ENCODE data around the gene GRIK4.

Gene GRIK4

GRCh38 chr11:120835601-120836228 is 324.2 kb downstream of the GRIK4 start:
- no peak overlapping the region for H3K27ac Mint-ChIP-seq
- DNase-seq = peak; percentile 16
- peak; percentile 54 to 85 for ATAC-seq (replicated peaks)
- no peaks in the 10 kb centered on the region for H3K9me3 Mint-ChIP-seq
- H3K36me3 Mint-ChIP-seq = no peaks in the 10 kb centered on the region
- H3K4me3 Mint-ChIP-seq = no peak overlapping the region
- H3K4me1 Mint-ChIP-seq = peaks cover 13 to 15% of the 10 kb centered on the region in 2 donors
- peaks cover 6 to 17% of the 10 kb centered on the region in 2 donors for H3K27me3 Mint-ChIP-seq

- Mint-ChIP-seq H3K36me3 (no peaks in the 10 kb centered on the region), H3K27ac (no peak overlapping the region), H3K27me3 (peaks cover 6 to 17% of the 10 kb centered on the region in 2 donors), H3K4me1 (peaks cover 13 to 14% of the 10 kb centered on the region in 2 donors), H3K4me3 (no peak overlapping the region), H3K9me3 (peaks cover 0 to 2% of the 10 kb centered on the region in 2 donors)
- DNase-seq (no peak), ATAC-seq (replicated peaks) (no peak)
These were observed 326.1 kb downstream of the GRIK4 start for GRCh38 chr11:120837696-120838095.

GRCh38 chr11:120839201-120839600 is 327.7 kb downstream of the GRIK4 start:
- Mint-ChIP-seq H3K4me1 (peaks cover 13 to 14% of the 10 kb centered on the region in 2 donors), H3K27me3 (peaks cover 0 to 13% of the 10 kb centered on the region in 2 donors), H3K9me3 (peaks cover 0 to 2% of the 10 kb centered on the region in 2 donors), H3K36me3 (no peaks in the 10 kb centered on the region), H3K4me3 (no peak overlapping the region), H3K27ac (no peak overlapping the region)
- DNase-seq (no peak), ATAC-seq (replicated peaks) (no peak)

- Mint-ChIP-seq H3K27ac (peak overlapping the region; percentile 9), H3K27me3 (peaks cover 0 to 13% of the 10 kb centered on the region in 2 donors), H3K36me3 (no peaks in the 10 kb centered on the region), H3K4me1 (peaks cover 13 to 14% of the 10 kb centered on the region in 2 donors), H3K9me3 (peaks cover 0 to 2% of the 10 kb centered on the region in 2 donors), H3K4me3 (no peak overlapping the region)
- ATAC-seq (replicated peaks) (peak; percentile 69 to 73), DNase-seq (peak; percentile 6)
These were observed 328.4 kb downstream of the GRIK4 start for GRCh38 chr11:120839846-120840402.

- ATAC-seq (replicated peaks) (no peak), DNase-seq (no peak)
- H3K4me3 Mint-ChIP-seq = no peak overlapping the region
- peaks cover 0 to 2% of the 10 kb centered on the region in 2 donors for H3K9me3 Mint-ChIP-seq
- H3K27me3 Mint-ChIP-seq = peaks cover 0 to 10% of the 10 kb centered on the region in 2 donors
- H3K27ac Mint-ChIP-seq = no peak overlapping the region
- peaks cover 11 to 13% of the 10 kb centered on the region in 2 donors for H3K4me1 Mint-ChIP-seq
- no peaks in the 10 kb centered on the region for H3K36me3 Mint-ChIP-seq
These were observed 329.1 kb downstream of the GRIK4 start for GRCh38 chr11:120840661-120841060.

GRCh38 chr11:120841074-120841473 is 329.5 kb downstream of the GRIK4 start:
- H3K4me3 Mint-ChIP-seq = no peak overlapping the region
- no peaks in the 10 kb centered on the region for H3K36me3 Mint-ChIP-seq
- no peak overlapping the region for H3K27ac Mint-ChIP-seq
- peaks cover 0 to 2% of the 10 kb centered on the region in 2 donors for H3K9me3 Mint-ChIP-seq
- peaks cover 8 to 13% of the 10 kb centered on the region in 2 donors for H3K4me1 Mint-ChIP-seq
- peaks cover 0 to 6% of the 10 kb centered on the region in 2 donors for H3K27me3 Mint-ChIP-seq
- ATAC-seq (replicated peaks) (no peak), DNase-seq (no peak)

GRCh38 chr11:120842195-120842594 is 330.6 kb downstream of the GRIK4 start:
- H3K4me3 Mint-ChIP-seq = no peak overlapping the region
- no peak for DNase-seq
- H3K27ac Mint-ChIP-seq = no peak overlapping the region
- H3K36me3 Mint-ChIP-seq = no peaks in the 10 kb centered on the region
- ATAC-seq (replicated peaks) = no peak
- H3K27me3 Mint-ChIP-seq = peaks cover 4 to 8% of the 10 kb centered on the region in 2 donors
- peaks cover 8 to 13% of the 10 kb centered on the region in 2 donors for H3K4me1 Mint-ChIP-seq
- H3K9me3 Mint-ChIP-seq = peaks cover 0 to 2% of the 10 kb centered on the region in 2 donors

- no peaks in the 10 kb centered on the region for H3K36me3 Mint-ChIP-seq
- no peak overlapping the region for H3K27ac Mint-ChIP-seq
- no peaks in the 10 kb centered on the region for H3K4me1 Mint-ChIP-seq
- H3K27me3 Mint-ChIP-seq = peaks cover 0 to 4% of the 10 kb centered on the region in 2 donors
- H3K9me3 Mint-ChIP-seq = no peaks in the 10 kb centered on the region
- ATAC-seq (replicated peaks) (no peak), DNase-seq (no peak)
- H3K4me3 Mint-ChIP-seq = no peak overlapping the region
These were observed 341.9 kb downstream of the GRIK4 start for GRCh38 chr11:120853435-120853834.

GRCh38 chr11:120854988-120855387 is 343.4 kb downstream of the GRIK4 start:
- Mint-ChIP-seq H3K9me3 (no peaks in the 10 kb centered on the region), H3K4me3 (no peak overlapping the region), H3K27me3 (peaks cover 0 to 4% of the 10 kb centered on the region in 2 donors), H3K27ac (no peak overlapping the region), H3K36me3 (no peaks in the 10 kb centered on the region), H3K4me1 (no peaks in the 10 kb centered on the region)
- ATAC-seq (replicated peaks) (no peak), DNase-seq (no peak)

GRCh38 chr11:120857508-120857907 is 346.0 kb downstream of the GRIK4 start:
- H3K27ac Mint-ChIP-seq = no peak overlapping the region
- ATAC-seq (replicated peaks) = no peak

GRCh38 chr11:120858740-120859139 is 347.2 kb downstream of the GRIK4 start:
- DNase-seq (no peak), ATAC-seq (replicated peaks) (no peak)

More at GRCh38 chr11:120857508-120857907, 346.0 kb downstream of the GRIK4 start:
- Mint-ChIP-seq H3K4me1 (no peaks in the 10 kb centered on the region), H3K27me3 (peaks cover 6 to 9% of the 10 kb centered on the region in 2 donors), H3K9me3 (no peaks in the 10 kb centered on the region), H3K4me3 (no peak overlapping the region), H3K36me3 (no peaks in the 10 kb centered on the region)
- no peak for DNase-seq

GRCh38 chr11:120859552-120860295 is 348.2 kb downstream of the GRIK4 start:
- Mint-ChIP-seq H3K4me3 (no peak overlapping the region), H3K27ac (no peak overlapping the region)

More at GRCh38 chr11:120858740-120859139, 347.2 kb downstream of the GRIK4 start:
- Mint-ChIP-seq H3K27ac (no peak overlapping the region), H3K9me3 (no peaks in the 10 kb centered on the region), H3K36me3 (no peaks in the 10 kb centered on the region), H3K4me1 (no peaks in the 10 kb centered on the region), H3K27me3 (peaks cover 6 to 9% of the 10 kb centered on the region in 2 donors), H3K4me3 (no peak overlapping the region)

GRCh38 chr11:120863359-120863758 is 351.8 kb downstream of the GRIK4 start:
- no peak overlapping the region for H3K27ac Mint-ChIP-seq
- DNase-seq (no peak), ATAC-seq (replicated peaks) (no peak)
- no peak overlapping the region for H3K4me3 Mint-ChIP-seq
- H3K27me3 Mint-ChIP-seq = peaks cover 17 to 26% of the 10 kb centered on the region in 2 donors
- H3K36me3 Mint-ChIP-seq = no peaks in the 10 kb centered on the region
- no peaks in the 10 kb centered on the region for H3K9me3 Mint-ChIP-seq
- H3K4me1 Mint-ChIP-seq = peaks cover 0 to 3% of the 10 kb centered on the region in 2 donors

More at GRCh38 chr11:120859552-120860295, 348.2 kb downstream of the GRIK4 start:
- H3K36me3 Mint-ChIP-seq = no peaks in the 10 kb centered on the region
- no peaks in the 10 kb centered on the region for H3K4me1 Mint-ChIP-seq
- no peak for ATAC-seq (replicated peaks)
- no peak for DNase-seq
- no peaks in the 10 kb centered on the region for H3K9me3 Mint-ChIP-seq
- peaks cover 6 to 9% of the 10 kb centered on the region in 2 donors for H3K27me3 Mint-ChIP-seq

GRCh38 chr11:120867024-120867423 is 355.5 kb downstream of the GRIK4 start:
- Mint-ChIP-seq H3K4me1 (peaks cover 14 to 19% of the 10 kb centered on the region in 2 donors), H3K9me3 (no peaks in the 10 kb centered on the region), H3K27ac (no peak overlapping the region), H3K36me3 (no peaks in the 10 kb centered on the region), H3K4me3 (no peak overlapping the region), H3K27me3 (peaks cover 29 to 40% of the 10 kb centered on the region in 2 donors)
- ATAC-seq (replicated peaks) (no peak), DNase-seq (no peak)
